Aorta (tissue), 5 donors: Measurements from ENCODE around the gene PXMP2. TPM values are rescaled to one million over a fixed set of nuclear protein-coding genes. Genes with fewer than 3 reads are reported as not detected.

Experiments
- ATAC-seq: fragments of 200-7000 bp; cut with Tn5 transposase; one replicate; pipeline ENCODE4 v1.9.1; 2022; ENCODE audit warnings: moderate library complexity; ENCODE audit not compliant: low FRiP score
- DNase-seq, 2 donors: peaks; one replicate each; pipeline ENCODE4 v3.0.0-alpha.2; 2020
- H3K27ac ChIP-seq, 2 donors: one replicate each; pipeline ENCODE4 v1.5.1; 2013; ENCODE audit warnings: low read length in 2 of 2, mild to moderate bottlenecking in 2 of 2, moderate library complexity in 2 of 2, control low read depth in 1 of 2, inconsistent platforms in 1 of 2, low read depth in 1 of 2
- H3K27me3 ChIP-seq, 2 donors: one replicate each; pipeline ENCODE4 v1.6.1; 2013; ENCODE audit warnings: control low read depth in 1 of 2, low read length in 1 of 2, mild to moderate bottlenecking in 1 of 2, moderate library complexity in 1 of 2; ENCODE audit not compliant: insufficient read depth in 2 of 2, control insufficient read depth in 1 of 2
- H3K36me3 ChIP-seq, 2 donors: one replicate each; pipeline ENCODE4 v1.6.1; 2013; ENCODE audit warnings: control low read depth in 1 of 2, low read length in 1 of 2, mild to moderate bottlenecking in 1 of 2; ENCODE audit not compliant: insufficient read depth in 2 of 2, control insufficient read depth in 1 of 2
- H3K4me1 ChIP-seq, 2 donors: one replicate each; pipeline ENCODE4 v1.6.1; 2013; ENCODE audit warnings: low read length in 2 of 2, control low read depth in 1 of 2, mild to moderate bottlenecking in 1 of 2, moderate library complexity in 1 of 2; ENCODE audit not compliant: insufficient read depth in 2 of 2, control insufficient read depth in 1 of 2
- H3K4me3 ChIP-seq, 2 donors: one replicate each; pipeline ENCODE4 v1.5.1; 2013; ENCODE audit warnings: low read length in 2 of 2, control low read depth in 1 of 2, mild to moderate bottlenecking in 1 of 2
- H3K9me3 ChIP-seq: one replicate; pipeline ENCODE4 v1.6.1; 2013; ENCODE audit warnings: mild to moderate bottlenecking, low read length; ENCODE audit not compliant: control insufficient read depth
- WGBS, 2 donors: extraction: QIAGEN DNeasy Blood & Tissue Kit; methylation state at CpG; one replicate each; pipeline ENCODE4 v1.1.7; 2013; 5-methylcytosine and 5-hydroxymethylcytosine counted together
- intact Hi-C, 2 donors: fragments of 100-400 bp; cut with DNase I; formaldehyde crosslinking; loops; one replicate each; pipeline versions ENCODE4 v1.14.2 to v1.15.0; 2022
- polyA plus RNA-seq, 2 donors: library from polyadenylated mRNA; stranded (reverse); fragments of 200-250 nt; gene quantifications; one replicate each; pipeline ENCODE4 v1.2.3, GENCODE V29; 2013
- total RNA-seq, 2 donors: library from RNA; stranded (reverse); fragmentation: NEBNext Ultra II Directional; extraction: Animal tissue kit (Norgen Biotek cat#: 25700); gene quantifications; one replicate each; pipeline ENCODE4 v1.2.1, GENCODE V29; 2021
- donor health status: healthy with polysubstance abuse.
- donor health status: Bipolar disorder and iron deficiency.
- donor health status: DM: no; HTN: no; CAD: no.
- donor health status: DM: no; HTN: no; CAD: no.
- donor health status: DM: yes; HTN: yes; CAD: no.

The PXMP2 gene
- total and polyA plus RNA-seq, 4 donors, result 13.0 to 70.7 (median 20.1) TPM

- H3K9me3 ChIP-seq, result no peaks in the 10 kb centered on the region
- H3K27me3 ChIP-seq, result no peaks in the 10 kb centered on the region
- no peaks in the 10 kb centered on the region for H3K4me1 ChIP-seq
- peaks cover 0 to 11% of the 10 kb centered on the region in 2 donors for H3K36me3 ChIP-seq
- intact Hi-C loops, result no loop called here
- no peak overlapping the region for H3K27ac ChIP-seq
- 95 to 96% methylated on average over 30 of the region's 30 CpGs for WGBS, 2 donors
- no peak overlapping the region for H3K4me3 ChIP-seq
- DNase-seq (peak in 1 of 2 donors; percentile 65), ATAC-seq (no peak)
Observed at GRCh38 chr12:132642846-132643835, 44.2 kb upstream of the PXMP2 start.

- peaks cover 0 to 7% of the 10 kb centered on the region in 2 donors for H3K36me3 ChIP-seq
- intact Hi-C loops, result no loop called here
- H3K27ac ChIP-seq, result no peak overlapping the region
- H3K27me3 ChIP-seq, result no peaks in the 10 kb centered on the region
- ATAC-seq (no peak), DNase-seq (peak in 1 of 2 donors; percentile 6)
- no peaks in the 10 kb centered on the region for H3K9me3 ChIP-seq
- H3K4me3 ChIP-seq, result no peak overlapping the region
- no peaks in the 10 kb centered on the region for H3K4me1 ChIP-seq
- WGBS, 2 donors, result 93 to 94% methylated on average over 7 of the region's 7 CpGs
Observed at GRCh38 chr12:132646850-132647249, 40.5 kb upstream of the PXMP2 start.

- no peak for ATAC-seq
- 91 to 93% methylated on average over 10 of the region's 10 CpGs for WGBS, 2 donors
- peaks cover 0 to 2% of the 10 kb centered on the region in 2 donors for H3K36me3 ChIP-seq
Observed at GRCh38 chr12:132647858-132648257, 39.5 kb upstream of the PXMP2 start.

GRCh38 chr12:132648616-132649225 is 38.7 kb upstream of the PXMP2 start:
- intact Hi-C loops, result no loop called here

More at GRCh38 chr12:132647858-132648257, 39.5 kb upstream of the PXMP2 start:
- Histone ChIP-seq H3K9me3 (no peaks in the 10 kb centered on the region), H3K4me1 (no peaks in the 10 kb centered on the region), H3K27me3 (no peaks in the 10 kb centered on the region), H3K4me3 (no peak overlapping the region), H3K27ac (no peak overlapping the region)
- DNase-seq, result peak in 1 of 2 donors; percentile 23
- intact Hi-C loops, result no loop called here

GRCh38 chr12:132649226-132649945 is 38.0 kb upstream of the PXMP2 start:
- Histone ChIP-seq H3K4me3 (no peak overlapping the region), H3K4me1 (no peaks in the 10 kb centered on the region), H3K27ac (no peak overlapping the region), H3K36me3 (peaks cover 0 to 2% of the 10 kb centered on the region in 2 donors), H3K9me3 (no peaks in the 10 kb centered on the region), H3K27me3 (no peaks in the 10 kb centered on the region)
- intact Hi-C loops, result no loop called here
- ATAC-seq (peak; percentile 26), DNase-seq (peak in 1 of 2 donors; percentile 66)
- WGBS, 2 donors, result 93 to 95% methylated on average over 27 of the region's 27 CpGs

More at GRCh38 chr12:132648616-132649225, 38.7 kb upstream of the PXMP2 start:
- 94 to 95% methylated on average over 24 of the region's 24 CpGs for whole genome bisulfite sequencing, 2 donors
- Histone ChIP-seq H3K9me3 (no peaks in the 10 kb centered on the region), H3K4me1 (no peaks in the 10 kb centered on the region), H3K27me3 (no peaks in the 10 kb centered on the region), H3K4me3 (no peak overlapping the region), H3K36me3 (peaks cover 0 to 2% of the 10 kb centered on the region in 2 donors), H3K27ac (no peak overlapping the region)
- DNase-seq, result peak in 1 of 2 donors; percentile 68
- no peak for ATAC-seq

GRCh38 chr12:132651444-132652100 is 35.8 kb upstream of the PXMP2 start:
- Histone ChIP-seq H3K27me3 (no peaks in the 10 kb centered on the region), H3K4me1 (no peaks in the 10 kb centered on the region), H3K4me3 (no peak overlapping the region), H3K9me3 (no peaks in the 10 kb centered on the region), H3K36me3 (peaks cover 0 to 5% of the 10 kb centered on the region in 2 donors), H3K27ac (no peak overlapping the region)
- ATAC-seq (no peak), DNase-seq (peak in 1 of 2 donors; percentile 61)
- 83 to 85% methylated on average over 9 of the region's 9 CpGs for WGBS, 2 donors
- intact Hi-C loops, result no loop called here

- whole genome bisulfite sequencing, 2 donors, result 85 to 86% methylated on average over 7 of the region's 7 CpGs
- H3K27ac ChIP-seq, result no peak overlapping the region
- no peak for ATAC-seq
- H3K36me3 ChIP-seq, result peaks cover 0 to 16% of the 10 kb centered on the region in 2 donors
- no peaks in the 10 kb centered on the region for H3K27me3 ChIP-seq
- intact Hi-C loops, result no loop called here
- no peaks in the 10 kb centered on the region for H3K9me3 ChIP-seq
- no peak for DNase-seq
- no peak overlapping the region for H3K4me3 ChIP-seq
- no peaks in the 10 kb centered on the region for H3K4me1 ChIP-seq
Observed at GRCh38 chr12:132653567-132654290, 33.7 kb upstream of the PXMP2 start.
